GM21381 (cell line): ENCODE data around the gene SSBP3.

Source experiments
- ATAC-seq: cut with Tn5 transposase; IDR thresholded peaks from one replicate; pipeline ENCODE4 v1.9.1; 2021; ENCODE audit warnings: mild to moderate bottlenecking, moderate library complexity; ENCODE audit not compliant: unreplicated experiment

SSBP3 gene

DNA sequence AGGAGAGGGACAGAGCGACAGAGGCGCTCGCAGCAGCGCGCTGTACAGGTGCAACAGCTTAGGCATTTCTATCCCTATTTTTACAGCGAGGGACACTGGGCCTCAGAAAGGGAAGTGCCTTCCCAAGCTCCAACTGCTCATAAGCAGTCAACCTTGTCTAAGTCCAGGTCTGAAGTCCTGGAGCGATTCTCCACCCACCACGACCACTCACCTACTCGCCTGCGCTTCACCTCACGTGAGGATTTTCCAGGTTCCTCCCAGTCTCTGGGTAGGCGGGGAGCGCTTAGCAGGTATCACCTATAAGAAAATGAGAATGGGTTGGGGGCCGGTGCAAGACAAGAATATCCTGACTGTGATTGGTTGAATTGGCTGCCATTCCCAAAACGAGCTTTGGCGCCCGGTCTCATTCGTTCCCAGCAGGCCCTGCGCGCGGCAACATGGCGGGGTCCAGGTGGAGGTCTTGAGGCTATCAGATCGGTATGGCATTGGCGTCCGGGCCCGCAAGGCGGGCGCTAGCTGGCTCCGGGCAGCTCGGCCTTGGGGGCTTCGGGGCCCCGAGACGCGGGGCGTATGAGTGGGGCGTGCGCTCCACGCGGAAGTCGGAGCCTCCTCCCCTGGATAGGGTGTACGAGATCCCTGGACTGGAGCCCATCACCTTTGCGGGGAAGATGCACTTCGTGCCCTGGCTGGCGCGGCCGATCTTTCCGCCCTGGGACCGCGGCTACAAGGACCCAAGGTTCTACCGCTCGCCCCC is 206.3 kb downstream of the SSBP3 start, which contains the start of the genes CYB5RL and MRPL37:
Gene CYB5RL, minus strand, starts transcription at position 266 of the 754 bp plus-strand sequence. CDS start 4,414 bp downstream, outside the sequence.
Gene MRPL37, plus strand, starts transcription at position 403 of the 754 bp plus-strand sequence. Its CDS starts 77 bp downstream, at position 480.
- peak; percentile 95 for ATAC-seq

DNA sequence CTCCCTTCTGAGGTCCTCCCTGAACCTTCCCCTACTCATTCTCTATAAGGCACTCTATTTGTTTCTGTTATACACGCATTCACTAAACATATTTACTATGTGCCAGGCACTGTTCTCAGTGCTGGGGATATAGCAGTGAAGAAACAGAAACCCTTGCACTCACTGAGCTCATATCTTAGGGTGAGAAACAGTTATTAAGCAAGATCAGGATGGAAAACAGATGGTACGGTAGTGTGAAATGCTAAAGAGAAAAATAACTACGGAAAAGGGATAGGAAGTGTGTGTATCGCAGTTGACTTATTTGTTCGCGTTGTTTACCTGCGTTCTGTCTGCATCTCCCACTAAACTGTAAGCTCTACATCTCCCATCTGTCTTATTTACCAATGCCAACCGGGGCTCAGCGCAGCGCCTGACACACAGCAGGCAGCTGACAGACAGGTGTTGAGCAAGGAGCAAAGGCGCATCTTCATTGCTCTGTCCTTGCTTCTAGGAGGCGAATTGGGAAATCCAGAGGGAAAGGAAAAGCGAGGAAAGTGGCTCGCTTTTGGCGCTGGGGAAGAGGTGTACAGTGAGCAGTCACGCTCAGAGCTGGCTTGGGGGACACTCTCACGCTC is 206.9 kb downstream of the SSBP3 start:
- ATAC-seq: peak; percentile 4

DNA sequence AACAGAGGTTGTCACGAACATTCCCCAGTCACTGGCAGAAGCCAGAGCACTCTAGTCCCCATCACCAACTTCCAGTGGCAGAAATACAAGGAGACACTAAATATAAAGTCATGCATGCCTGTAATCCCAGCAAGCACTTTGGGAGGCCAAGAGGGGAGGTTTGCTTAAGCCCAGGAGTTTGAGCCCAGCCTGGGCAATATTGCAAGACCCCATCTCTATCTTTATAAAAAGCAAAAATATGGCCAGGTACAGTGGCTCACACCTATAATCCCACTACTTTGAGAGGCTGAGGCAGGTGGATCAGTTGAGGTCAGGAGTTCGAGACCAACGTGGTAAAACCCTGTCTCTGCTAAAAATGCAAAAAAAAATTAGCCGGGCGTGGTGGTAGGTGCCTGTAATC is 212.7 kb downstream of the SSBP3 start:
- ATAC-seq: no peak

DNA sequence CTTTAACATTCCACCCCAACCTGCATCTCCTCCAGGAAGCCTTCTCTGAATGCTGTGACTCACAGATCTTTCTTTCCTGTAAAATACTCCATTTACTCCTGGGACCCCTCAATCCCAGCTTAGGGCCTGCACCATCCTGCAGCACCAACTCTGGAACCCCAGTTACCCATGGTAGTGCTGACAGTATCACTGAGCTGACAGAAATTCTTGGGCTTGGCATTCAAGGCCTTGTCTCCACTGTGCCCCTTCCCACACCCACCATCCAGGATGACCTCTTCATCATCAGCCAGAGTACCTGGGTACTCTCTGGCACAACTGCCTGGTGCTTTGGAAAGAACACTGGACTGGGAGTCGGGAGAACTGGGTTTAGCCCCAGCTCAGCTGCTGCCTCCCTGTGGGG is 214.7 kb downstream of the SSBP3 start:
- ATAC-seq: no peak

DNA sequence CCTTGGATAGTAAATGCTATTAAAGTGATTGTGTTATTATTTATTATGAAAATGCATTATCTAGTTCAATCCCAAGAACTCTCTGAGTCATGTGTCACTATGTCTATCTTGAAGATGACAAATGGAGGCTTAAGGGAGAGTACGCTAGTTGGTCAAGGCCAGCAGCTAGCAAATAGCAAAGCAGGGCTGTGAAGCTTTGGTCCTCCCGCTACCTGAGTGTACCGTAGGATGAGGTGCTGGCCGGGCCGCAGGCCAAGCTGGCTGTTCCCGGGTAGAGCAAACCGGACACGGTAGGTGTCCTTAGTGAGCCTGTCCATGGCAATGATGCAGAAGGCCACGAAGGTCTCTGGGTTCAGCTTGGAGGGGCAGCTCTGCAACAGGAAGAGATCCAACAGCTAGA is 215.7 kb downstream of the SSBP3 start:
- no peak for ATAC-seq

DNA sequence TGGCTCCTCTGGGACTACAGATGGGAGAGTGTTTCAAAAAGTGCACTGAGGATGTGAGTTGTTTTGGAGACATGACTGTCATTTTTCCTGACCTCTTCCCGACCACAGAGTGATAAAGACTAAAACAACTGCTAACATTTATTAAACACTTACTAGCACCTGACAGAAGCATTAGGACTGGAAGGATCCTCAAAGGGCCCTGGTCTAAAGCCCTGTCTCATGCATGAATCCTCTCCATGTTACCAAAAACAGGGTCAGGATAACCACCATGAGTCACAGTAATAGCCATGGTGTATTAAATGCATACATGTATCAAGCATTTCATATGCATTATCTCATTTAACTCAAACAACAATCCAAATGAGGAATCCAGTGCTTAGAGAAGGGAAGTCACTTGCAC is 217.9 kb downstream of the SSBP3 start:
- no peak for ATAC-seq

DNA sequence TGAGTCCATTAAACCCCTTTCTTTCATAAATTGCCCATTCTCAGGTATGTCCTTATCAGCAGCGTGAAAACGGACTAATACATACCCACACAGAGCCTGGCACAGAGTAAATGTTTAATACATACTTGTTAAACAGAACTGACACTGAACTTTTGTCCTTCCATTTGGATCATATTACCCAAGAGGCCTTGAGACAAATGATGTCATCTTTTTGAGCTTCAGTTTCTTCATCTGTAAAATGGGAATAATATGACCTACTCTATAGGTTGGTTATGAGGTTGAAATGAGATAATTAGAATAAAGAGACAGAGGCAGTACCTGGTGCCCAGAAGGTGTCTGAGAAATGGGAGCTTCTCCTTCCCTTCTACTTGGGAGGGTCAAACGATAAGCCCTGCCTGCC is 220.1 kb downstream of the SSBP3 start:
- no peak for ATAC-seq

DNA sequence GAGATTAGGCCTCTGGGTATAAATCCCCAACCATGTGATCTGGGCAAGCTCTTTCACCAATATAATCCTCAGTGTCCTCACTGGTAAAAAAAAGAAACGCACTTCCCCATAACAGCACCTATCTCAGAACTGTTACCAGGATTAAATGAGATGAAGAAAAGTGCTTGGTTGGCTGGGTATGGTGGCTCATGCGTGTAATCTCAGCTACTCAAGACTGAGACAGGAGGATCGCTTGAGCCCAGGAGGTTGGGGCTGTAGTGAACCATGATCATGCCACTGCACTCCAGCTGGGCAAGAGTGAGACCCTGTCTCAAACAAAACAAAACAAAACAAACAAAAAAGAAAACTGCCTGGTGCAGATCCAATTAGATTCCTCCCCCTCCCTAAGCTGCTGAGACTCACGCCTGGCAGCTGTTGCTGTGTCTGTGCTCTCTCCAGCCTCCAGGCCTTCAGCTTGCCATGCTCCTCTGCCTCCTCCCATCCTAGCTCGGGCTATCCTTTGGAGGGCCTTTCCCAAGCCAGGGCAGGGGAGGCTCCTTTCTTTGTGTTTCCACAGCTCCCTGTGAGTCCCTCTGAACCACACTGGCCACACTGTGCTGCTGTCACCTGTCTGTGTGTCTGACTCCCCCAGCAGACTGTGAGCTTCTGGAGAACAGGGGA is 225.4 kb downstream of the SSBP3 start:
- ATAC-seq: no peak

DNA sequence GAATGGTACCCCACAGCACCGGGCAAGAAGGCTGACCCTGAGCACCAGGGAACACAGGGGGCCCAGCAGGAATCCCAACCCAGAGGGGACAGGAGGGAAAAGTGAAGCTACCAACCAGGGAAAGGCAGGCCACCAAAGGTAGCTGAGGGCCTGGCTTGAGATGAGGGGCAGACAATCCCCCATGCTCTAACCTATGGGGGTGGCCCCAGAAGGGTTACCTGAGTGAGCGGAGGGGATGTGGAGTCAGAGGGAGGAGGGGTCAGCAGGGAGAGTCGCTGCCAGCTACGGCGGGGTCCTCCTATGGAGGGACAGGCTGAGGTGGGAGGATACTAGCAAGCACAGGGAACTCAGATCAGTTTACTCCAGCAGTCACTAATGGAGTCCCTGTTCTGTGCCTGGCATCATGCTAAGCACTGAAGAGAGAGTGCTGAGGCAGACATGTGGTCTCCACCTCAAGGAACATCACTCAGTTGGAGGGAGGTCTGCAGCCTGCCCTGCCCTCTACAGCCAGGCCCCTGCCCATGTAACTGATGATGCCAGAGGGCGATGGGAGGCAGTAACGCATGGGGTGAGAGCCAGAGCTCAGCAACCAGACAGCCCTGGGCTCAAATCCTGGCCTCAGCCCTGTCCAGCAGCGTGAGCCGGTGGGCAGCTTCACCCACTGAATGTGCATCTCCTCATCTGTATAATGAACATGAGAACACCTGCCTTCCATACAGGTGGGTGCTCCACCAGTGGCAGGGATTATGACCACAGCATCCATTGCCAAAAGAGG is 227.7 kb downstream of the SSBP3 start:
- ATAC-seq: no peak

DNA sequence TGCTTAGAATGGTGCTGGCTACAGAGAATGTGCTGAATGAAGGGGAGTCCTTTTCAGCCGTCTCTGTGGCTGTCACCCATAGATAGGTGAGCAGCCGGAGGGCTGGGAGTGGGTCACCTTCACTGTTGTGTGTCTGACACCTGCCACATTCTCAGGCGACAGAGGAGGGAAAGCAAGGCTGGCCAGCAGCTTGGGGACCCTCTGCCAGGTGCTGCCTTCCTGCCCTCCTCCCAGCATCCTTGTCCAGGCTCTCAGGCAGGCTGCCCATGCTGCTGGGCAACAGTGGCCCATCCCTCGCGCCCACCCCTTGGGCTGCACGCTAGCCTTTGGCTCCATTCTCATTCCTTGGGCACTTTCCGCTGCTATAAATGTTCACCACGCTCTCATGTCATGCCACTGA is 228.5 kb downstream of the SSBP3 start:
- ATAC-seq: no peak

DNA sequence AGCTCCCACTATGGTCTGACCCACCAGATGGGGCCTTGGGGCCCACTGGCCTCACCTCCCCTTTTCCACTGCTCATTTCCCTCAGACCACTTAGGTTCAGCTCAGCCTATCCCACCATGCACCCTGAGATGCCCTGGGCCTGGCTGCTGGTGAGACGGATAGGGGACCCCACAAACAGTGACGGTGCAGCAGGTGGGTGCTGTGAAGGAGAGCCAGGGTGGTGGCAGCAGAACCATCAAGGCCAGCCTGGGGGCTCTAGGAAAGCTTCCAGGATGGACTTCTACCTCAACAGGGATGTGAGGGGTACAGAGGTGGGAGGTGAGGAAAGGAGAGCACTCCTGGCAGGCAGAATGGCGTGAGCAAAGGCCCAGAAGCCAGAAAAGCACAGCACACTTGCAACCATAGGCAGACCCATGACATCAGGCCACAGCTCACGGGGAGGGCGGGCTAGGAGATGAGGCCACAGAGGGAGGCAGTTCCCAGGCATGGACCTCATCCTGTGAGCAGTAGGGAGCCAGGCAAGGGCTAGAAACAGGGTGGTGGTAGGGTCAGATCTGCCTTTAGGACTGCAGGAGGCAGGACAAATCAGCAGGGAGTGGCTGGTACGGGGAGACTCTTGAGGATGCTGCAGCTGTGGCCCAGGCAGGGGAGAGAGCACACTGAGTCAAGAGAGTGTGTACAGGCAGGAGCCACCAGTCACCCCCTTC is 229.4 kb downstream of the SSBP3 start:
- ATAC-seq: no peak
